ENCODE data around the gene PCP4L1.
"Not testable (repeated sequence)": the region's sequence is repeated elsewhere in the genome, so short reads cannot be mapped to it uniquely, and the experiment has no call there.

PCP4L1 gene

GRCh38 chr1:161258439-161259344 is at the start of gene PCP4L1:
TSS of gene PCP4L1 (plus strand) at chr1:161258745. CDS start at chr1:161258975, 230 bp downstream.
- DNase-seq: peak; percentile 21 to 60

- peak; percentile 32 to 50 for DNase-seq
Measured at GRCh38 chr1:161209790-161210409, 48.6 kb upstream of the PCP4L1 start.

GRCh38 chr1:161214369-161214768 is 44.2 kb upstream of the PCP4L1 start:
- DNase-seq: no peak

GRCh38 chr1:161215076-161215475 is 43.5 kb upstream of the PCP4L1 start, which contains the start of gene FCER1G:
TSS of gene FCER1G (plus strand) at chr1:161215295. CDS start at chr1:161215322, 27 bp downstream.
- DNase-seq: no peak

GRCh38 chr1:161216945-161217712 is 41.4 kb upstream of the PCP4L1 start:
- DNase-seq: no peak

- no peak for DNase-seq
Measured at GRCh38 chr1:161217831-161218230, 40.7 kb upstream of the PCP4L1 start.

GRCh38 chr1:161218301-161219077 is 40.1 kb upstream of the PCP4L1 start:
- DNase-seq: no peak

GRCh38 chr1:161219078-161219892 is 39.3 kb upstream of the PCP4L1 start:
- no peak for DNase-seq

GRCh38 chr1:161220002-161220401 is 38.5 kb upstream of the PCP4L1 start:
- DNase-seq: no peak

- no peak for DNase-seq
Measured at GRCh38 chr1:161222175-161223019, 36.1 kb upstream of the PCP4L1 start.

- no peak for DNase-seq
Measured at GRCh38 chr1:161223805-161224694, 34.5 kb upstream of the PCP4L1 start.

GRCh38 chr1:161224695-161225087 is 33.9 kb upstream of the PCP4L1 start:
- DNase-seq: not testable (repeated sequence)

- no peak for DNase-seq
Measured at GRCh38 chr1:161225178-161225533, 33.4 kb upstream of the PCP4L1 start.

GRCh38 chr1:161225534-161226319 is 32.8 kb upstream of the PCP4L1 start, which contains the start of gene TOMM40L:
TSS of gene TOMM40L (plus strand) at chr1:161226060. CDS start at chr1:161226490, 430 bp downstream.
- peak; percentile 84 to 91 for DNase-seq

GRCh38 chr1:161226320-161226711 is 32.2 kb upstream of the PCP4L1 start:
- DNase-seq: no peak

GRCh38 chr1:161226759-161227158 is 31.8 kb upstream of the PCP4L1 start:
- no peak for DNase-seq

- DNase-seq: peak; percentile 35 to 53
Measured at GRCh38 chr1:161227196-161227871, 31.2 kb upstream of the PCP4L1 start.

- DNase-seq: no peak
Measured at GRCh38 chr1:161228032-161228431, 30.5 kb upstream of the PCP4L1 start.

Data from NCI-H1930 (cell line).